Ovary (tissue), 9 donors: ENCODE measurements around the gene LRRC9. TPM values are rescaled to one million over a fixed set of nuclear protein-coding genes. Genes with fewer than 3 reads are reported as not detected.

ENCODE experiments used
- DNase-seq, 5 donors: peaks; one replicate each; pipeline ENCODE4 v3.0.0-alpha.2; 2019 to 2020
- H3K27ac ChIP-seq, 2 donors: fragments of 200-600 bp; one replicate each; pipeline versions ENCODE4 v1.5.1 to v1.8.0; 2019 to 2022
- H3K27me3 ChIP-seq: fragments of 200-600 bp; one replicate; pipeline ENCODE4 v1.8.0; 2022
- H3K36me3 ChIP-seq: fragments of 200-600 bp; sonication (generic); one replicate; pipeline ENCODE4 v1.5.1; 2019
- H3K4me1 ChIP-seq: one replicate; pipeline ENCODE4 v1.8.1; 2013; ENCODE audit warnings: mild to moderate bottlenecking, moderate library complexity; ENCODE audit not compliant: insufficient read depth
- H3K4me3 ChIP-seq: fragments of 200-600 bp; sonication (generic); one replicate; pipeline ENCODE4 v1.5.1; 2017
- H3K9me3 ChIP-seq, 2 donors: fragments of 200-600 bp in 1 of 2; sonication (generic) in 1 of 2; one replicate each; pipeline versions ENCODE4 v1.5.1 to v1.8.1; 2013 to 2019; ENCODE audit warnings: mild to moderate bottlenecking in 1 of 2, moderate library complexity in 1 of 2
- EP300 ChIP-seq: sonication (generic); formaldehyde crosslinking; IDR thresholded peaks from one replicate; pipeline ENCODE4 v1.6.1; 2017; ENCODE audit warnings: antibody characterized with exemption
- POLR2A ChIP-seq: fragments of 450-650 bp; IDR thresholded peaks from one replicate; pipeline ENCODE4 v1.6.1; 2017; ENCODE audit warnings: antibody characterized with exemption, mild to moderate bottlenecking, moderate library complexity
- WGBS, 3 donors: extraction: QIAGEN DNeasy Blood & Tissue Kit in 1 of 3; methylation state at CpG; one replicate each; pipeline versions ENCODE4 v1.1.5 to v1.1.7; 2013 to 2017; 5-methylcytosine and 5-hydroxymethylcytosine counted together
- intact Hi-C, 4 donors: fragments of 100-400 bp; cut with DNase I; formaldehyde crosslinking; loops; one replicate each; pipeline versions ENCODE4 v1.11.0 to v1.15.1; 2022 to 2023
- polyA plus RNA-seq, 2 donors: library from polyadenylated mRNA; stranded (reverse); fragments of 200-250 nt in 1 of 2; fragments of 350-450 nt in 1 of 2; fragmentation: Illumina TruSeq in 1 of 2; extraction: RNeasy Lipid Tissue Mini Kit (QIAGEN cat#74804) in 1 of 2; gene quantifications; one replicate each; pipeline ENCODE4 v1.2.3, GENCODE V29; 2013 to 2014
- total RNA-seq, 7 donors: library from RNA; depleted of rRNA in 2 of 7; stranded (reverse); fragments of >200 nt in 2 of 7; fragmentation: NEBNext Ultra II Directional in 3 of 7; extraction: Animal tissue kit (Norgen Biotek cat#: 25700) in 3 of 7; gene quantifications; one replicate each; pipeline versions ENCODE4 v1.1.0 to v1.2.4, GENCODE V29; 2016 to 2023
- TF ChIP-seq, protein P1 (sequence below), 3 donors: fragments of 450-650 bp in 2 of 3; fragments of 200-600 bp in 1 of 3; IDR thresholded peaks; one replicate each; pipeline versions ENCODE4 v1.5.1 to v1.8.0; 2016 to 2022; ENCODE audit warnings: antibody characterized with exemption in 3 of 3, mild to moderate bottlenecking in 1 of 3
- donor health status: DM: no; HTN: no; CAD: no; lungs with moderate emphysema.
- donor health status: DM: no; HTN: no; CAD: no.
- donor health status: Bipolar disorder and iron deficiency.
- donor health status: DM: yes; HTN: yes; CAD: no.
- donor health status: DM: no; HTN: no; CAD: no.
- donor health status: DM: yes; HTN: yes; CAD: no.

Gene LRRC9
- total and polyA plus RNA-seq, 9 donors: 0.15 to 0.62 (median 0.57) TPM; not detected in 6

- Histone ChIP-seq H3K27ac (no peak overlapping the region), H3K36me3 (no peaks in the 10 kb centered on the region), H3K4me3 (no peak overlapping the region), H3K9me3 (no peaks in the 10 kb centered on the region), H3K27me3 (no peaks in the 10 kb centered on the region), H3K4me1 (peaks cover 4% of the 10 kb centered on the region)
- intact Hi-C loops: no loop called here
- no peak for DNase-seq
- TF ChIP-seq, protein P1, sequence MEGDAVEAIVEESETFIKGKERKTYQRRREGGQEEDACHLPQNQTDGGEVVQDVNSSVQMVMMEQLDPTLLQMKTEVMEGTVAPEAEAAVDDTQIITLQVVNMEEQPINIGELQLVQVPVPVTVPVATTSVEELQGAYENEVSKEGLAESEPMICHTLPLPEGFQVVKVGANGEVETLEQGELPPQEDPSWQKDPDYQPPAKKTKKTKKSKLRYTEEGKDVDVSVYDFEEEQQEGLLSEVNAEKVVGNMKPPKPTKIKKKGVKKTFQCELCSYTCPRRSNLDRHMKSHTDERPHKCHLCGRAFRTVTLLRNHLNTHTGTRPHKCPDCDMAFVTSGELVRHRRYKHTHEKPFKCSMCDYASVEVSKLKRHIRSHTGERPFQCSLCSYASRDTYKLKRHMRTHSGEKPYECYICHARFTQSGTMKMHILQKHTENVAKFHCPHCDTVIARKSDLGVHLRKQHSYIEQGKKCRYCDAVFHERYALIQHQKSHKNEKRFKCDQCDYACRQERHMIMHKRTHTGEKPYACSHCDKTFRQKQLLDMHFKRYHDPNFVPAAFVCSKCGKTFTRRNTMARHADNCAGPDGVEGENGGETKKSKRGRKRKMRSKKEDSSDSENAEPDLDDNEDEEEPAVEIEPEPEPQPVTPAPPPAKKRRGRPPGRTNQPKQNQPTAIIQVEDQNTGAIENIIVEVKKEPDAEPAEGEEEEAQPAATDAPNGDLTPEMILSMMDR (IDR thresholded peaks at IDR 0.05): no peak
- TF ChIP-seq EP300 (no peak), POLR2A (no peak)
- WGBS, 3 donors: 90 to 98% (median 95%) methylated on average over 1 of the region's 1 CpG
Observed at GRCh38 chr14:60101786-60102185, 181.8 kb downstream of the LRRC9 start.

- no peaks in the 10 kb centered on the region for H3K27me3 ChIP-seq
- no peak for DNase-seq
- peaks cover 6% of the 10 kb centered on the region for H3K4me1 ChIP-seq
- no peak overlapping the region for H3K4me3 ChIP-seq
- WGBS, 3 donors: 31 to 38% (median 35%) methylated on average over 2 of the region's 2 CpGs
- intact Hi-C loops: no loop called here
- no peaks in the 10 kb centered on the region for H3K9me3 ChIP-seq
- H3K36me3 ChIP-seq: no peaks in the 10 kb centered on the region
- TF ChIP-seq EP300 (no peak), POLR2A (no peak)
- TF ChIP-seq, protein P1 (IDR thresholded peaks at IDR 0.05): no peak
- H3K27ac ChIP-seq: no peak overlapping the region
Observed at GRCh38 chr14:60102389-60102788, 182.4 kb downstream of the LRRC9 start.

- H3K9me3 ChIP-seq: no peaks in the 10 kb centered on the region
- DNase-seq: no peak
- H3K4me1 ChIP-seq: peaks cover 3% of the 10 kb centered on the region
- no peak overlapping the region for H3K27ac ChIP-seq
- intact Hi-C loops: no loop called here
- no peaks in the 10 kb centered on the region for H3K27me3 ChIP-seq
- TF ChIP-seq POLR2A (no peak), EP300 (no peak)
- TF ChIP-seq, protein P1 (IDR thresholded peaks at IDR 0.05): no peak
- 32 to 42% (median 40%) methylated on average over 2 of the region's 2 CpGs for WGBS, 3 donors
- H3K36me3 ChIP-seq: no peaks in the 10 kb centered on the region
- no peak overlapping the region for H3K4me3 ChIP-seq
Observed at GRCh38 chr14:60106339-60106738, 186.4 kb downstream of the LRRC9 start.

DNA sequence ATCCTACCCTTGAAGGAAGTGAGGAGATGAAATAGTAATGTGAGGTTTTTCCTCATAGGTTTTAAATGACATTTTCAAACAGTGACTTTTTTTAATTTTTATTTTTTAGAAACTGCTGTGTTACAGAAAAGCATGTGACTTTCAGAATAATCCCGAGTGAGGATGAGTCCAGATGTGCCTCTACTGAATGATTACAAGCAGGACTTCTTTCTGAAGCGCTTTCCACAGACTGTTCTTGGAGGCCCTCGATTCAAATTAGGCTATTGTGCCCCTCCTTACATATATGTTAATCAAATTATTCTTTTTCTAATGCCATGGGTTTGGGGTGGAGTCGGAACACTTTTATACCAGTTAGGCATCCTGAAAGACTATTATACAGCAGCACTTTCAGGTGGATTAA, 187.5 kb downstream of the LRRC9 start:
- Histone ChIP-seq H3K4me3 (no peak overlapping the region), H3K27ac (no peak overlapping the region), H3K27me3 (no peaks in the 10 kb centered on the region), H3K4me1 (peaks cover 3% of the 10 kb centered on the region), H3K36me3 (no peaks in the 10 kb centered on the region), H3K9me3 (no peaks in the 10 kb centered on the region)
- no peak for DNase-seq
- intact Hi-C loops: no loop called here
- WGBS, 3 donors: 67 to 72% (median 68%) methylated on average over 4 of the region's 4 CpGs
- TF ChIP-seq POLR2A (no peak), EP300 (no peak)
- TF ChIP-seq, protein P1 (IDR thresholded peaks at IDR 0.05): no peak
